Measurements from ENCODE around the gene SNRPN. TPM values are rescaled to one million over a fixed set of nuclear protein-coding genes. Genes with fewer than 3 reads are reported as not detected.
"Not testable (repeated sequence)": the region's sequence is repeated elsewhere in the genome, so short reads cannot be mapped to it uniquely, and the experiment has no call there.

SNRPN gene
- total RNA-seq, 1 donor from 2014 or later = 189 TPM

DNA sequence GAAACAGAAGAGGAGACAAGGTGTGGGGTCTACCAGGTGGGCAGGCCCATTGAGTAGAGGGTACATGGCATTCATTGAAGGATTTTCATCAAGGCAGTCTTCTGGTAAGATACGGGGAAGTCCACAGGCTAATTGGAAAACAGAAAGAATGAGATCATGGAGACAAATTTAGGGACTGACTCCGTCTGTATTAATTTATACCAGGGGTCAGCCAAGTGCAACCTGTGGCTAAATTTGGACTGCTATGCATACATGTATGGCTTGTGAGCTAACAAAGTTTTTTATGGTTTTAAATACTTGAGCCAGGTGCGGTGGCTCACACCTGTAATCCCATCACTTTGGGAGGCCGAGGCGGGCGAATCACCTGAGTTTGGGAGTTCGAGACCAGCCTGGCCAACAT is 21.1 kb upstream of the SNRPN start:
- no peak for TF ChIP-seq CTCF (conservative IDR thresholded peaks at IDR 0.05; ENCODE audit: low read depth, low read length)
- DNase-seq (ENCODE audit: low read depth) = no peak
- H3K4me3 ChIP-seq (ENCODE audit: low read depth, low read length) = no peak overlapping the region

DNA sequence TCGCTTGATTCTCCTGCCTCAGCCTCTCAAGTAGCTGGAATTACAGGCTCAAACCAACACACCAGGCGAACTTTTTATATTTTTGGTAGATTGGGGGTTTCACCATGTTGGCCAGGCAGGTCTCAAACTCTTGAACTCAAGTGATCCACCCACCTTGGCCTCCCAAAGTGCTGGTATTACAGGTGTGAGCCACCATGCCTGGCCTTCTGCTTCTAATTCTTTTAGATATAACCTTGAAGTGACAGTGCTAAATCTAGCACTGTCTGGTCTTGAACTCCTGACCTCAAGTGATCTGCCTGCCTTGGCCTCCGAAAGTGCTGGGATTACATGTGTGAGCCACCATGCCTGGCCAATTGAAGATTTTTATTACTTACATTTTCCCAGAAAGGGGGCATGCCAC is 16.6 kb upstream of the SNRPN start:
- not testable (repeated sequence) for H3K4me3 ChIP-seq (ENCODE audit: low read depth, low read length)

GRCh38 chr15:24940236-24940635 is 14.6 kb upstream of the SNRPN start:
- no peak for DNase-seq (ENCODE audit: low read depth)
- no peak for TF ChIP-seq CTCF (conservative IDR thresholded peaks at IDR 0.05; ENCODE audit: low read depth, low read length)
- no peak overlapping the region for H3K4me3 ChIP-seq (ENCODE audit: low read depth, low read length)

More for the DNA sequence above, 16.6 kb upstream of the SNRPN start:
- DNase-seq (ENCODE audit: low read depth) = not testable (repeated sequence)

- no peak overlapping the region for H3K4me3 ChIP-seq (ENCODE audit: low read depth, low read length)
- no peak for TF ChIP-seq CTCF (conservative IDR thresholded peaks at IDR 0.05; ENCODE audit: low read depth, low read length)
- no peak for DNase-seq (ENCODE audit: low read depth)
These were observed 11.4 kb upstream of the SNRPN start for GRCh38 chr15:24943361-24943760.

DNA sequence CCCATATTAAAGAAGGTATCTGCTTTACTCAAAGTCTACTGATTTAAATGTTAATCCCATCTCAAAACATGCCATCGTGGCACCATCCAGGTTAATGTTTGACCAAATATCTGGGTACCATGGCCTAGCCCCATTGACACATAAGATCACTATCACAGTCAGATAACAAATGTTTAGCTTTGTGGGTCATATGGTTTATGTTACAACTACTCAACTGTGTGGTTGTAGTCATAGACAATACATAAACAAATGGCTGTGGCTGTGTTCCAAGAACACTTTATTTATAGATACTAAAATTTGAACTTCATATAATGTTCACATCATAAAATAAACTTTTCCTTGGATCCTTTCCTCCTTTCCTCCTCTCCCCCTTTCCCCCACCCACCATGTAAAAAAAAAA is 9.8 kb upstream of the SNRPN start:
- DNase-seq (ENCODE audit: low read depth) = no peak
- no peak for TF ChIP-seq CTCF (conservative IDR thresholded peaks at IDR 0.05; ENCODE audit: low read depth, low read length)
- H3K4me3 ChIP-seq (ENCODE audit: low read depth, low read length) = no peak overlapping the region

GRCh38 chr15:24945711-24946110 is 9.1 kb upstream of the SNRPN start:
- no peak for TF ChIP-seq CTCF (conservative IDR thresholded peaks at IDR 0.05; ENCODE audit: low read depth, low read length)
- H3K4me3 ChIP-seq (ENCODE audit: low read depth, low read length) = no peak overlapping the region
- DNase-seq (ENCODE audit: low read depth) = no peak

GRCh38 chr15:24948495-24948894 is 6.3 kb upstream of the SNRPN start:
- TF ChIP-seq CTCF (conservative IDR thresholded peaks at IDR 0.05; ENCODE audit: low read depth, low read length) = no peak
- H3K4me3 ChIP-seq (ENCODE audit: low read depth, low read length) = no peak overlapping the region
- DNase-seq (ENCODE audit: low read depth) = no peak

DNA sequence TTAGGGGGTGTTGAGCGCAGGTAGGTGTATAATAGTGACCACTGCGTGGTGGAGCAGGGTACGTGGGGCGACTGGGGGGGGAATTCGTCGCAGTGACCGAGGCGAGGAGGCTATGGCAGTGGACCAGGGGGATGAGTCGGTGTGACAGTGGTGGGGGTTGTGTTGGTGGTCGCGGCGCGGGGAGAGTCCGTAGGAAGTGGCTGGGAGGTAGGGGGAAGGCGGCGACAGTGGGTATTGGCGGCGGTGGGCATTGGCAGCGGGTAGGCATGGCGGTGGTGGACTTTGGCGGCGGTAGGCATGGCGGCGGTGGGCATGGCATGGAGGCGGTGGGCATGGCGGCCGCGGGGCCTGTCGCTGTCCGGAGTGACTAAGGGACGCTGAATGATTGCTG is 739 bp downstream of the SNRPN start:
- no peak for DNase-seq (ENCODE audit: low read depth)
- peak overlapping the region; percentile 91 for H3K4me3 ChIP-seq (ENCODE audit: low read depth, low read length)
- no peak for TF ChIP-seq CTCF (conservative IDR thresholded peaks at IDR 0.05; ENCODE audit: low read depth, low read length)

All from epithelial cell of proximal tubule (primary cell).